Sciatic nerve (tissue), 2 donors: ENCODE results near the gene FABP7. TPM values are rescaled to one million over a fixed set of nuclear protein-coding genes. Genes with fewer than 3 reads are reported as not detected.
"Not testable (repeated sequence)": the region's sequence is repeated elsewhere in the genome, so short reads cannot be mapped to it uniquely, and the experiment has no call there.

Experiments
- ATAC-seq: fragments of 200-7000 bp; cut with Tn5 transposase; one replicate; pipeline ENCODE4 v1.9.1; 2020; ENCODE audit warnings: mild to moderate bottlenecking, moderate library complexity
- DNase-seq: peaks from one replicate; pipeline ENCODE4 v3.0.0-alpha.2; 2020; ENCODE audit warnings: low spot score
- intact Hi-C: fragments of 100-400 bp; cut with DNase I; formaldehyde crosslinking; loops from one replicate; pipeline ENCODE4 v1.14.2; 2022
- total RNA-seq: library from RNA; stranded (reverse); fragmentation: NEBNext Ultra II Directional; extraction: Animal tissue kit (Norgen Biotek cat#: 25700); gene quantifications from one replicate; pipeline ENCODE4 v1.2.1, GENCODE V29; 2021
- donor health status: DM: no; HTN: no; CAD: no.
- donor health status: DM: no; HTN: no; CAD: no.

FABP7 gene
- total RNA-seq, result not detected

DNA sequence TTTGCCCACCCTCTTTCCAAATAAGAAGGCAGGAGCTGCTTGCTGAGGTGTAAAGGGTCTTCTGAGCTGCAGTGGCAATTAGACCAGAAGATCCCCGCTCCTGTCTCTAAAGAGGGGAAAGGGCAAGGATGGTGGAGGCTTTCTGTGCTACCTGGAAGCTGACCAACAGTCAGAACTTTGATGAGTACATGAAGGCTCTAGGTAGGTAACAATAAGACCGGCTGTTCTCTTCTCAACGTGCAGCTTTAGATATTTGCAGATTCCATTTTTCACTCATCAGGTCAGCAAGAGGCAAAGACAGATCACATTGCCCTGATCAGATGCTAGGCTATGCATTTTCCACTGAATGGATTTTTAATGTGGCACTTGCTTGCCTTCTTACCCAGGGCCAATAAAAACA lies at the start of gene FABP7:
Gene FABP7 (plus strand): TSS at position 50 of the 400 bp plus-strand sequence. CDS start 79 bp downstream, at position 129.
- ATAC-seq (no peak), DNase-seq (no peak)
- intact Hi-C loops, result loop anchor here (5.0 kb wide), 1 partner anchor 347 kb away; no protein-coding TSS in a partner anchor

DNA sequence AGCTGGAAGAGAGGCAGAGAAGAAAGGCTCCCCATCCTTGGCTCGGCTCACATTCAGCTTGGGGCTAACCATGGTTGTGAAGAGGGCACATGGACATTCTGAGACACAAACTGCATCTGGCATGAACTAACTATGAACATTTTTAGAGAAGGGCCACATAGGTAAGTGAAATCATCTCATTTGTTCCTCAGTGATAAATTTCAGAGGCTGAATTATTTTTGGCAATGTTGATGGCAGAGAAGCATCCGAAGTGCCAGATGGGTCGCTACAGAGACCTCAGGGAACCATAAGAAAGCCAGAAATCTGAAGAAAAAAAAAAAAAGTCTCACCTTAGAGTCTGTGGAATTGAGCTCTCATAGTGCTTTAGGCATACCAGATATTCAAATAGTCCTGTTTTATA lies 49.2 kb upstream of the FABP7 start:
- intact Hi-C loops, result loop anchor here (5.0 kb wide), 1 partner anchor 107 kb away; no protein-coding TSS in a partner anchor
- ATAC-seq (no peak), DNase-seq (no peak)

DNA sequence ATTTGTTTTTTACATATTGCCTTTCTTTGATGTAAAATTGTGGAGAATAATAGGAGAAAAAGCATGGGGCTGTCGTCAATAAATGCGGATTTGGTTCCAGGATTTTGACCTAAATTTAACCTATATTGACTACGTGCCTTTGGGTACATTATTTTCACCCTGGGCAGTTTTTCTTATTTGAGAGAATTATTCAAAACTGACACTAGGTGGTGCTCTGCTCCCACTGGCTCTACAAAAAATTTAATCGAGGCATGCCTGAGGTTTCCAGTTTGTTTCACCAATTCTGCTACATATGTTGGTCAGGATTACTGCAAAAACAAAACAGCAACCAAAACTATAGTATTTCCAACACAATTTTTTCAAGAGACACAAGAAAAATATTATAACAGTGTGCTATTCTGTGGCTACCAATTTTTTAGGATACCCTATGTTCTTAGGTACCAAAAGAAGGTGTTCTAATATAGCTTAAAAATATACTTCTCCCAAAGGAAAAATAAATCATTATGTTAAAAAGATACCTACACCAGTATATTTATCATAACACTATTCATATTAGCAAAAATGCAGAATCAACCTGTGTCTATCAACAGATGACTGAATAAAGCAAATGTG lies 48.6 kb upstream of the FABP7 start:
- ATAC-seq (peak; percentile 41), DNase-seq (no peak)
- intact Hi-C loops, result loop anchor here (5.0 kb wide), 1 partner anchor 106 kb away; no protein-coding TSS in a partner anchor

DNA sequence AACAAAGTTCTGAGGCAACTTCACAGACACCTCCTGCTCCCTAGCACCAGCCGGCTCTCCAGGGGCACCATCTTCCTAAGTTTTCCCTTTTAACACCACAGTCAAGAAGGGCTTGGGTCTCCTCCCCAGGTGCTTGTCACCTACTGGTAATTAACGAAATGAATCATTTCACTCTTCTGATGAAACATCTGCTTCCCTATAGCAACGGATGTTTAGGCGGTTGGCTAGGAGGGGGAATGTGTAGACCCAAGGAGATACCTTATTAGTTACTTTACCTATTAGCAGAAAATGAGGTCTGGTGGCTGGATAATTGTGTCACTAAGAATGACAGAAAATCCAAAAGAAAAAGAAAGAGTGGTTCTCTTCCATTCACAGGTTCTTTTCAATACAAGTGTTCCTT lies 46.3 kb upstream of the FABP7 start:
- DNase-seq, result no peak
- intact Hi-C loops, result loop anchor here (5.0 kb wide), 1 partner anchor 104 kb away; no protein-coding TSS in a partner anchor
- no peak for ATAC-seq

DNA sequence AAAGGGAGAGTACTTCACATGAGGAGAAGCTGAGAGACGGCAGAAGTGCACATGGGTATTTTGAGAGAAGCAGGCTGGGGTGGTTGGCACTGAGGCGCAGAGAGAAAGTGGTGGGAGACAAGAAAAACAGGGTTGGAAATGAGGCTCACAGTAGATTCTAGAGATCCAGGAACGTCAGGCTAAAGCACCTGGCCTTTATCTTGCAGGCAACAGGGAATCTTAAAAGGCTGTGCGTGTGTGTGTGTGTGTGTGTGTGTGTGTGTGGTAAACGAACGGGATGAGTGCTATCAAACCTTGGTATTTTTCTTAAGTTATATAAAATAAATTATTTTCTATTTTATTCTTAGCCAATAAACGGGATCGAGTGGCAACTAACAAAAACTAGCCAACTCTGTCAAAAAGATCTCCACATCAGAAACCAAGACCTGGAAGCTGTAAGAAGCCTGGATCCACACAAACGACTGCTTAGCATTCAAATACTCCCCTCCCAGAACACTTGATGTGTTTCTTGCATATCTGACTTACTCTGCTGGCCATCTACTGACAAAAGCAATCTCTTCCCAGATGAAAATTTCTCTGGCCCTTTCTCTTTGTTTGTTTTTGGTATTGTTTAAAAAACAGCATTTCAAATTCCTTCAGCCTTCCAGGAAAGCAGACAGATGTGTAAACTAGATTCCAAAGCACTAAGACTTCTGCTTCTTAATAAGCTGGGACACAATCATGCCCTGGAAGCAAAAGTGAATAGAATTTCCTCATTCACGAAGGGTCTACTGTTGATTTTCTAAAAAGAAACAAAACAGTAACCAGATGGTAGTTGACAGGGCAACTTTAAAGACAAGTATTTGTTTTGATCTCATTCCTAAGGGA lies 44.8 kb upstream of the FABP7 start:
- ATAC-seq, result no peak
- intact Hi-C loops, result loop anchor here (5.0 kb wide), 1 partner anchor 103 kb away; no protein-coding TSS in a partner anchor
- DNase-seq, result no peak

DNA sequence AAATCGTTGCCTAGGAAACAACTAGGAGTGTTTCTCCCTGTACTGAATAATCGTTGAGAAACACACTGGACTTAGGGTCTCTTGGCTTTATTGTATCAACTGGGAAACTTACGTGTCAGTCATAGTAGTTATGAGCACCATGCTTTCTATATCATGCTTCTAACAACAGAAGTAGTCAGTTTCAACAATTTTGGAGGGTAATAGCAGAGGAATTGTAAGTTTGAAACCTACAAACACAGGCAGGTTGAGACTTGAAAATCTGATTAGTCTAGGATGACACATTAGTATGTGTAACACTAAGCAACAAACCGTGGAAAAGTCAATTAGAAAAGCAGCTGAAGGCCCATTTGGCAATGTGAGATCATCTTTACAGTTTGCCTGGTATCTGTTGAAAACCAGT lies 43.9 kb upstream of the FABP7 start:
- ATAC-seq (peak; percentile 46), DNase-seq (no peak)
- intact Hi-C loops, result no loop called here

DNA sequence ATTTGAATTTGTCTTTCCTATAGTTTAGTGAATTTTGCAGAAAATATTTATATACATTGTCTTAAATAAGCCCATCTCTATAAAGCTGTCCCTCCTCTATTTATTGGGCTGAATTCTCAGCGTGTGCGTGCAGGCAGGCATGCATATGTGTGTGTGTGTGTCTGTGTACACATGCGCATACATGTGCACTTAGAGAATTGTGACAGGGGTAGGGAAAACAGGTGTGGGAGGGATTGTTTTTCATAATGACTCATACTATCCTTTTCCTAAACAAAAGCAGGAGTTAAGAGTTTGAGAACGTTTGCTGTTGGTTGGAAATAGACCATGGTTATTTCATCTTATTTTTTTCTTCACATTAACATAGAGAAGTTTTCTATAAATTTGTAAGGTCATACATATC lies 43.4 kb upstream of the FABP7 start:
- intact Hi-C loops, result no loop called here
- DNase-seq, result no peak
- no peak for ATAC-seq

DNA sequence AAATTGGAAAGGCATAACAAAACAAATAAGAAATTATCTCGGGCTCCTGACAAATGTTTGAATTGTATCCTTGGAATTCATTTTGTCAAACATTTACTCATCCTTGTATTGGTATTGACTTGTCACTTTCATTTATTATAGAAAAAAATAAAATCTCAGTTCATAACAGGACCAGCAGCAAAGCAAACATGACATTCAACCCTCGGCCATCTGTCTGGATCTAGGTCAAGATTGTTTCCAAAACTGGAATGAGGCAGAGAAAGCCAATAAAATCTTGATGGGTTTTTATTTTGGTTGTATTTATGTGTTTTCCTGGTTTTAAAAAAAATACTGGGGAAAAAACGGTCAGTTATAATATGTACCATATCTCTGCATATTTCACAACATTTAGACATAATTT lies 42.9 kb upstream of the FABP7 start:
- intact Hi-C loops, result no loop called here
- DNase-seq, result no peak
- ATAC-seq, result peak; percentile 71

DNA sequence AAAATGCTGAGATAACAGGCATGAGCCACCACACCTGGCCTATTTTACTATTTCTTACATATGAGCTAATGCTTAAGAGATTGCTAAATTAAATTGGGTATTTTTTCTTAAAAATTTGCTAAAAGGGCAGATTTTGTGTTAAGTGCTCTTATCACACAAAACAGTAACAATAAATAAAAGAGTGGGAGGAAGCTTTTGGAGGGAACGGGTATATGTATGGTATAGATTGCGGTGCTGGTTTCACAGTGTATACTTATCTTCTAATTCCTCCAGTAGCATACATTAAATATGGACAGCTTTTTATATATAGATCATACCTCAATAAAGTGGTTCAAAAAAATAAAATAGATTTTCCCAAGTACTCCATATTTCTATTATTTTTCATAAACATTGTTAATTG lies 39.4 kb upstream of the FABP7 start:
- intact Hi-C loops, result no loop called here
- no peak for DNase-seq
- no peak for ATAC-seq

DNA sequence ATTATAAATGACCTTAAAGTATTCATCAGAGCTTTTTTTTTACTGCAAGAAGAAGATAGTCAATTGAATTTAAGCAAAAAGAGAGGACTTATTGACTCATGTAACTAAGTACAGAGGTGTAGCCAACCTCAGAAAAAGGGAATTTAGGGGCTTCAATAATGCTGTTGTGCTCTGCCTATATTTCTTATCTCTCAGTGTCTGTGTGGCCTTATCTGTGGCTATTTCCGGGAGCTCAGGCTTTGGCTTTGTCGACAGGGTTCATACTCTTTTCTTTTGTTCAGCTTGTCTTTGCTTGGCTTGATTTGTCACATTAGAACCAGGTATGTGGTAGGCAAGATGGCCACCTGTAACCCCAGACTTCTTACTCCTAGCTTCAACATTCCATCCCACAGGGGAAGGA lies 38.6 kb upstream of the FABP7 start:
- intact Hi-C loops, result no loop called here
- DNase-seq, result no peak
- no peak for ATAC-seq

DNA sequence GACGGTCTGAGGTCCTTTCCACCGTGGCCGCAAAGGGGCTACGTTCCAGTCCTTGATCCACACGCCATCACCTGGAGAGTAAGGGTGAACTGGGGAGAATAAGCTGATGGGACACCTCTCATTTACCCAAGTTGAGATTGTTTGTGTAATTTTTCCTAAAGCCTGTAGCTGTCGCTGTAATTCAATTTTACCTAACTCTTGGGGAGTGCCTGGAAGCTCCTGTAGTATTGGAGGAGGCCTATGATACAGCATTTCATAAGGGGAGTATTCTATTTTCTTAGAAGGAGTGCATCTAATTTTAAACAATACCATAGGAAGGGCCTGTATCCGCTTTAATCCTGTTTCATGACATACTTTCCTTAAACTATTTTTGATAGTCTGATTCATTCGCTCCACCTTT lies 35.3 kb upstream of the FABP7 start:
- ATAC-seq, DNase-seq, intact Hi-C loops: not testable (repeated sequence)

DNA sequence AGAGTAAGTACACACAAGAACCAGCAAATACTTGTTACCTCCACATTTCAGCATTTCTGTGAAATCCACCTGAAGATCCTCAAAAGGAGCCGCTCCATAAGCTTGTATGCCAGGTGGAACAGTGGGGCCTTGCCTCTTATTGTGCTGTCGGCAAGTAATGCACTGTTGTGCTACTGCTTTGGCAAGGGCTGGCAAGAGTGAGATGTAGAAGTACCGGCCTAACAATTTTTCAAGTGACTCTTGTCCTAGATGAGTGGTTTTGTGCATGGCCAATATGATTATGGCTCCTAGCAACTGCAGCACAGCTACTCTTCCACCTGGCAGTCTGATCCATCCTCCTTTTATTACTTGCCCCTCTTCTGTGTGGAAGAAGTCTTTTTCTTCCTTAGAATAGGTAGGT lies 34.7 kb upstream of the FABP7 start:
- ATAC-seq, DNase-seq, intact Hi-C loops: not testable (repeated sequence)

DNA sequence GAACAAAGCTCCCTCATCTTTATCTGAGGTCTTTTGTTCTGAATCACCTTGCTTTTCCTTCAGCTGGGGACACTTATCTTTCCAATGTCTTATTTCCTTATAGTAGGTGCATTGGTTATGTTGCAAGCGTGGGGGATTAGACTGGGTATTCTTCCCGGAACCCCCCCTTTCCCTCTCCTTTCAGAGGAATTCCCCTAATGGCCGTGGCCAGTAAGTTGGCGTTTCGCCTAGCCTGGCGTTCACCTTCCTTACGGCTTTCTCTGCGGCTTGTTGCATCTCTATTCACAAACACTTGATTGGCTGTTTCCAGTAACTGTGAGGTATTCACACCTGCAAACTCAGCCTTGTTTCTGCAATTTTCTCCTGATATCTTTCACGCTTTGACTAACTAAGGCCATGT lies 32.8 kb upstream of the FABP7 start:
- ATAC-seq, result no peak
- no peak for DNase-seq
- intact Hi-C loops, result no loop called here

DNA sequence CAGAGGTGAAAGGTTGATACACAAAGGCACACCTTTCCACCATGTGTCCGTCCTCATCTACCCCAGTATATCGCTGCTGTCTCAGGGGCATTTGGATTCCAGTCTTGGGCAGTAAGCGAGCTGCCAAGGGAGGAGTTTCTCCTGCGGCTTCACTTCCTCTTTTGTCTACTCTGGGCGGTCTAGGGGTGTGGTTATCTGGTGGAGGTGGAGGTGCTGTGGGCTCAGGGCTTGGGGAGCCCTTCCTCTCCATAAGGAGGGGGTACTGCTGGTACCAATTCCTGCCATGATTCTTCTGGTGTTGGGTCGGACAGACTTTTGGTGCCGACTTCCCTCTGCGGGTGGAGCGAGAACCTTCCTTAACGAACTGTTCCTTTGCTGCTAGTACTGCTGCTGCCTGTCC lies 31.9 kb upstream of the FABP7 start:
- intact Hi-C loops, result no loop called here
- DNase-seq, result no peak
- no peak for ATAC-seq

DNA sequence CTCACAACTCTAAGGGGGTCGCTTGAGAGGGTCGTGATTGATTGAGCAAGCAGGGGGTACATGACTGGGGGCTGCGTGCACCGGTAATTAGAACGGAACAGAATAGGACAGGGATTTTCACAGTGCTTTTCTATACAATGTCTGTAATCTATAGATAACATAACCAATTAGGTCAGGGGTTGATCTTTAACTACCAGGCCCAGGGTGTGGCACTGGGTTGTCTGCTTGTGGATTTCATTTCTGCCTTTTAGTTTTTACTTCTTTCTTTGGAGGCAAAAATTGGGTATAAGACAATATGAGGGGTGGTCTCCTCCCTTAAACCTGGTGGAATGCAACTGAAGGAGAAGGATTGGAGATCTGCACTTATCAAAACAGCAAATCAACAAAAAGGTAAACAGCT lies 30.6 kb upstream of the FABP7 start:
- ATAC-seq, intact Hi-C loops, DNase-seq: not testable (repeated sequence)

DNA sequence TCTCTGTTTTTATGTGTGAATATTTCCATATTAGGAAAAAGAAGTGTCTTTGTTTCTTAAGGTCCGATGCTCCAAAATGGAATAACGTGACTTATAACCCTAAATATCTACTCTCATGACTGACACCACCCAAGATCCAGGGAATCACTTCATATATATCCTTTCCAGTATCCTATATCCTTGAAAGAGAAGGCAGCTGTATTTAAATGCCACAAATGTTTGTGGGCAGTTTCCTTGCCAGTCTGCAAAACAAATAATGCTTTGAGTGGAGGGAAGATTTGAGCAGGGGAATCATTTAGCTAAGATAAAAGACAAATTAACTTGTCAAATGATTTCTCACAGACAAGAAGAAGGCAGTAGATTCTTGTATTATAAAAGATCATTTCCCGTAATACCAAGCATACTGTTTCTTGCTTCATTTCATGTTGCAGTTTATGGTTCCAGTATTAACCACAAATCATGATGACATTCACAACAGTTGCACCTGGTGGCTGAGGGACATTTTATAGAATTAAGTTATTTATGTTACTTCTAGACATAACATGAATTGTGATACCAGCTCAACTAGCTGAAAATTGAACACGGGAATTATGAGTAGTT lies 30.0 kb upstream of the FABP7 start:
- intact Hi-C loops, result no loop called here
- ATAC-seq (no peak), DNase-seq (no peak)

DNA sequence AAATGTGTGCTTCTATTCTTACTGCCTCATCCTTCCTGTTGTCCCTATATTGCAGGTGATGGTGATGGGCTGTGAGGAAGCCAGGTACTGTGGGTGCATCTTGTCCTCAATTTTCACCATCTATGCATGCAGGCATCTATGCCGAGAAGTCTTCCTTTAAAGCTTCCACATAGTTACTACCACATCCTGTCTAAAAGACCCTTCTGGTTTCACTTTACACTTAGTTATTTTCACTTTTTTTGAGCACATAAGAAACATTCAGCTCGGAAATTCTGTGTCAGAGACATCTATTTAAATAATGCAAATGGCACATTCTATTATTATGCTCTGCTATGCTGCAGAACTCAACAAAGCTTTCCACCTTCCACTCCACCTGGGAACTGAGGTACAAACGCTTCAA lies 28.2 kb upstream of the FABP7 start:
- intact Hi-C loops, result no loop called here
- DNase-seq, result no peak
- no peak for ATAC-seq

DNA sequence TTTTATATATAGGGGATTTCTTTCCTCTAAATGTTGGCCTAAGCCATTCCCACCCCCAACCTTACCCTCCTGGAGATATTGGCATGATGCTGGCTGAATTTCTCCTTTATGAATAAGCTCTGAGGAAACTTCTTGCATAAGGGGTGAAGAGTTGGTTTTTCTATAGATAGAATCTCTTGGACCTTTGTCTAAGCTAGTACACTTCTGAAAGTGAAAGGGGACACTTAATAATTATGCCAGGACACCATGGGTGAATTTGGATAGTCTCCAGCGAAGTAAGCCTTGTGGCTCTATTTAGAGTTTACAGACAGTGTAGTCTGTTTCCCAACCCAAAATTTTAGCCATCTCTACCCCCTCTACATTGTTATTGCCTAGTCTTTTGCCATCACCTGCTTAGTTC lies 27.1 kb upstream of the FABP7 start:
- ATAC-seq (no peak), DNase-seq (no peak)
- intact Hi-C loops, result no loop called here

DNA sequence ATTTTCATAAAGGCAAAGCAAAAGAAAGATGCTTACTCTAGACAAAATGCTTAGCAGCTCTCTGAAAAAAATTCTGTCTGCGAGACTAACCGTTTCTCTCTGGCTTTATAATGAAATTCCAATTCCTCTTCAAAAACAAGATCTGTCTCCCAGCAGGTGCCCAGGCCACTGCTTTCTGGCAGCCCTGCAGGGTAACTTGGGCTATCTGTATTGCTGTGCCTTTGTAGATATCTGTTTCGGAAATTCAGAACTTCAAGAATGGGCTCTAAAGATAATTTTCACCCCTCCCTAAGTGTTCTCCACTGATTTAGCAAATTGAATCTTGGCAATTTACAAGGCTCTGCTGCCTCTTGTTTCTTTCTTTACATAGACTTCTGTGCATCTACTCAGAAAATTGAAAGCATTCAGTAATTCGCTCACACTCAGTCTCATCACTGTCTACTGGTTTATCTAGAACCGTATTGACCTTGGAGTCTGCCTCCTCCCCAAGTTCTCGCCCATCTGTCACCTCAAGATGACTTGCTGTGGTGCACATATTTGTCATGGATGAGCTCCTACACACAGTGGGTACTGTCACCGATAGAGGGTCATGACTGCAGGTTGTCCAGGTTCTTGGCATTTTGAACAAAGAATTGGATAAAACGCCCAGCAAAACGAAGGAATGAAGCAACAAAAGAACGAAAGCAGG lies 26.4 kb upstream of the FABP7 start:
- DNase-seq (no peak), ATAC-seq (no peak)
- intact Hi-C loops, result no loop called here
